ENCODE measurements around the gene COL10A1. TPM values are rescaled to one million over a fixed set of nuclear protein-coding genes. Genes with fewer than 3 reads are reported as not detected.

The COL10A1 gene
- total RNA-seq, 1 donor from 2014 or later = not detected

- no peak for FAIRE-seq
Observed at GRCh38 chr6:116070101-116070500, 55.8 kb downstream of the COL10A1 start.

More at GRCh38 chr6:116070101-116070500, 55.8 kb downstream of the COL10A1 start:
- Histone ChIP-seq H3K36me3 (ENCODE audit: control insufficient read depth, insufficient read depth, low read length) (no peaks in the 10 kb centered on the region), H3K4me3 (ENCODE audit: low read depth, low read length) (no peak overlapping the region), H3K27me3 (ENCODE audit: control insufficient read depth, insufficient read depth, low read length) (no peaks in the 10 kb centered on the region)
- DNase-seq (ENCODE audit: low read depth) = no peak
- no peak for TF ChIP-seq CTCF (IDR thresholded peaks at IDR 0.05; ENCODE audit: insufficient read depth, low read length, severe bottlenecking)

Other genes starting within 250 kb of the COL10A1 start
- gene FRK, start 65.2 kb downstream of the COL10A1 start, total RNA-seq = 1.3 and 3.1 TPM in 2 replicates
- 3.4 and 5.6 TPM in 2 replicates for gene NT5DC1, start 25.3 kb downstream of the COL10A1 start, total RNA-seq
- 2.1 and 3.2 TPM in 2 replicates for gene TSPYL4, start 127.9 kb upstream of the COL10A1 start, total RNA-seq
- gene TSPYL1, start 153.8 kb upstream of the COL10A1 start, total RNA-seq = 72.4 and 134 TPM in 2 replicates
- 56.6 and 100 TPM in 2 replicates for gene DSE, start 244.8 kb upstream of the COL10A1 start, total RNA-seq

Measured in bronchial epithelial cell (primary cell).